HG02884 (cell line): ENCODE measurements around the gene NRIP1.

Source experiments
- ATAC-seq: cut with Tn5 transposase; IDR thresholded peaks from one replicate; pipeline ENCODE4 v1.9.1; 2021; ENCODE audit warnings: mild to moderate bottlenecking, moderate library complexity; ENCODE audit not compliant: unreplicated experiment

Gene NRIP1

DNA sequence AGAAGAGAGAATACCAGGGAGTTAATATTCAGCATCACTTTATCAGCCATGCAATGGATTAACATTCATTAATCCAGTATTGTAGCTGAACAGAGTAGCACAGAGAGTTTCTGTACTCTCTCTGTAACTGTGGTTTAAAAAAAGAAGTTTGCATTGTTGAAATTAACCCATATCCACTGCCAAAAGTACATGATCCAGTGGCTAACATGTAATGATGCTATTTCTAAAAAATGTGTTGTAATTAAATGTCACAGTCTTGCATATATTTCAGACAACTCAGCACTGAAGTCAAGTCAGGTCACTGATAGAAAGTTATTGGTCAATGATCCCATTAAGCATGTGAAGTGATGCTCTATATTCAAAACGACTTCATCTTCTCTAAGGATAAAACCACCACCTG lies 141.3 kb downstream of the NRIP1 start:
- no peak for ATAC-seq

DNA sequence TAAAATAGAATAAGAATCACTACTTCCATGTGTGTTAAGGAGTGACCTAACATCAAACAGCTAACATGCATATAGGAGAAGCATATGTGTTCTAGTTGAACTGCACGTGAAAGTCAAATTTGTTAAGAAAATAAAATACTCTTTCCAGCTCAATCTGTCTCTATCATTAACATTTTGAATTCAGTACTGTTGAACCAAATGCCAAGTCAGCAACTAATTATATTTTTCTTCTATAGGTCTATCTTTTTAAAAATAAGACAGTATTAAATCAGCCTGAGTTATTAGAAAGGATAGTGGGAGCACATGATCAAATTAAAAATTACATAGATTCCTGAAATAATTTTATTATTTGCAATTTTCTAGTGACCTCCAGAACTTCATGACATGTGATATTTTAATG lies 141.8 kb downstream of the NRIP1 start:
- ATAC-seq: no peak

DNA sequence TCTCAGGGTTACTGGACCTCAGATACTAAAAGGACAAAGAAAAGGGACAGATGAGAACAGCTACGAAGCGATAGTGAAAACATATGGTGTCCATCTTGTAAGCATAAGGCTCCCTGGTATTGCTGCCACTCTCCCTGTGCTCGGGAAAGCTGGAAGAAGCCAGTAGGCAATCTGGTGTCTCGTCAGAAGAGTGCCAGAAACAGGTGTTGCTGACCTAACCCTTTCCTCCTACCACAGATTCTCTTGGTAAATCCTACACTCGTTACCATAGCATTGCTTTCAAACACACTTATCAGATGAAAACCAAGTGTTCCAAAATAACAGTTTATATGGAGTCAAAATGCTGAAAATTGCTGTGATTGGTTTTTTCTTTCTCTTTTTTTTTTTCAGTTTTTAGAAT lies 146.3 kb downstream of the NRIP1 start:
- ATAC-seq: no peak

DNA sequence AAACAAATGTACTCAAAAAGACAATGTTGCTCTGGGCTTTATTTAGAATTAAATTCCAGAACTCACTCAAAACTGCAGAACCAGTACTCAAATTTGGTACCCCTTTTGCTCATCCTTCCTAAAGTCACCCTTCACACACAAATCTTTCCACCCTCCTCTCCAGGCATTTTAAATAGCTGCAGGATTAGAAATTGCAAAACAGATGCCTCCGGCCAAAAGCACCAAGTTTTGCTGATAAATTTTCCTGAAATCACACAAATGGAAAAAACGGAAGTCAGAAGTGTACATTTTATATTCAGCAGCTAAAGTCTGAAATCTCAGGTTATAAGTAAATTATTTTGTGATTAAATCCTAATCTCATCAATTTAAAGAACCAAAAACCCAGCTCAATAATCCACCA lies 147.0 kb downstream of the NRIP1 start:
- no peak for ATAC-seq

DNA sequence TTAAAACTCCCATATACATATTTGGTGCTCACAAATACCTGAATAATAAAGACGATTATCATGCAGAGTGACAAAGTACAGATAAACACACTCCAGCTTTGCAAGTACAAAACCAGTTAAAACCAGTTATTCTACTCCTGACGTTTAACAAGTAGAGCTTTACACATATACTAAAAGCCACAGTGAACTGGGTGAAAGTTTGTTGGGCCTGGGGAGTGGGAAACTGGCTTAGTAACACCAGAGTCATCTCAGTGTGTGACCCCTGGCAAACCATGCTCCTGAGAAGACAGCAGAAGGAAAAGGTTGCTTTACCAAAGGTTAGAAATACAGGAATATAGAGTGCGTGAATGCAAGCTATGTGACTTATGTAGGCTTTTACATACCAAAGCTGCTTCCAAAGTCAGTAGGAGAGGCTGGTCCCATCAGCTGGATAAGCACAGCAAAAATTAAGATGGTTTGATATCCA lies 148.1 kb downstream of the NRIP1 start:
- ATAC-seq: no peak

DNA sequence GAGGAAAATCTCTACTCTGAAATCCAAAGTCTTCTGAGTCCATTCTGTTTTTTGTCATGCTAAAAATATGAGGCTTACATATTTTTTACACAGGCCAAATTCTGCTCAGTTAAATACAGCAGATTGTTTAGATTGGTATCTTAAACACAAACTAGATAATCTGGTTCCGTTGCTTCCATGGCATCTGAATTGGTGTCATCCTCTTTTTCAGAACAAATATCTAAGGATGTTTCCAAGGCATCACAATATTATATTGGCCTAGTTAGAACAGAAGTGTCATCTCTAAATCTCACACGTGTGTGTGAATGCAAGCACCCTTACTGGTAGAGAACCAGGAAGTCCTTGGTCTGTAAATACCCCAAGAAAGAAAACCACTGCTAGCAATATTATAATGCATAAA lies 151.2 kb downstream of the NRIP1 start:
- no peak for ATAC-seq

DNA sequence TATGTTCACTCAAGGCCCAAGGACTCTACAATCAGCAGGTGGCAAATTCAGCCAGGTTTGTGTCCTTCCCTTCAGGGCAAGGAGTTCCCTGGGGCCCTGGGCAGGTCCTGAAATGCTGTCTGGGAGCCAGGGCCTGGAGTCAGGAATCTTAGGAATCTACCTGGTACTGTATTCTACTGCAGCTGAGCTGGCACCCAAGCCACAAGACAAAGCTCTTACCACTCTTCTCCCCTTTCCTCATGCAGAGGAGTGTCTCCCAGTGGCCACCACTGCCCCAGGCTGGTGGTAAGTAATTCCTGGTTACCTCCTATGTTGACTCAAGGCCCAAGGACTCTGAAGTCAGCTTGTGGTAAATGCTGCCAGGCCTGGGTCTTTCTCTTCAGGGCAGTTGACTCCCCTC lies 153.4 kb downstream of the NRIP1 start:
- no peak for ATAC-seq
